Myocyte (in vitro differentiated cells): ENCODE measurements around the gene MARCHF9. TPM values are rescaled to one million over a fixed set of nuclear protein-coding genes. Genes with fewer than 3 reads are reported as not detected.
"Not testable (repeated sequence)": the region's sequence is repeated elsewhere in the genome, so short reads cannot be mapped to it uniquely, and the experiment has no call there.

Source experiments
- DNase-seq: peaks from one replicate; pipeline ENCODE4 v3.0.0-alpha.2; 2012; ENCODE audit warnings: low read depth
- polyA plus RNA-seq: library from polyadenylated mRNA; unstranded; fragments of >200 nt; gene quantifications from one replicate; pipeline ENCODE4 v1.2.1, GENCODE V29; 2012; ENCODE audit warnings: missing spikeins
- total RNA-seq: library from RNA; depleted of rRNA; stranded (reverse); fragments of >200 nt; gene quantifications from 2 replicates; pipeline ENCODE4 v1.2.3, GENCODE V29; 2014

Gene MARCHF9
- 8.7 and 9.1 TPM in 2 replicates for total RNA-seq
- 14.4 TPM for polyA plus RNA-seq

DNA sequence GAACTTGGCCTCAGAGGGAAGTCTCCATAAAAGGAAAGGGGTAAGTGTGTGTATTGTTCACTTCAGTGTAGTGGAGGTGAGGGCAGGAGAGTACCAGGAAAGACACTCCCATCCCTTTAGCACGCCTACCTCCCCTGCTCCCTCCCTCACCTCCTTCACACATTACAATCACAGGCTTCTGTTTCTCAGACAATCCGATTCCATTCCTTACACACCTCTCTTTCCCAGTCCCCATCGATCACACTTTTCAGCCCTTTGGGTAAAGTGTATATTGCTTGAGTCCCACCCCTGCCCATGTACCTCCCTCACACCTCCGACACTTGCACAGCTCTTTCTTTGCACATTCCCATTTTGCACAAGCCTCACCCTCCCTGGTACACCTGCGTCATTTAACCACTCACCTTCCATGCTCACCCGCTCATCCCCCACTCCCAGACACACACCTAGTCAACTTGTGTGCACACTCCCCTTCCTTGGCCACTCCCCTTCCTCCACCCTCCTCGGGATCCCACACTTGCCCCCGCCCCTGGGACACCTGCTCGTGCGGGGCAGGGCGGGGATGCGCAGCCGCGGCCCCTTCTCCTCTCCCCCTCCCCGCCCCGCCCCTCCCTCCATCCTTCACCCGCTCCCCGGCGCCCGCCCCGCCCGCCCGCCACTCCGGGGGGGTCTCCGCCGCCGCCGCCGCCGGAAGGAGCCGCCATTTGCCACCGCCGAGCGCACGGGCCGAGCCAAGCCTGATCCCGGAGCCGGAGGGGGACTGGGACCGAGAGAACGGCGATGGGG is at the start of gene MARCHF9:
Gene MARCHF9 (plus strand): TSS at position 693 of the 783 bp plus-strand sequence. CDS start 426 bp downstream, outside the sequence.
- DNase-seq = peak; percentile 69

DNA sequence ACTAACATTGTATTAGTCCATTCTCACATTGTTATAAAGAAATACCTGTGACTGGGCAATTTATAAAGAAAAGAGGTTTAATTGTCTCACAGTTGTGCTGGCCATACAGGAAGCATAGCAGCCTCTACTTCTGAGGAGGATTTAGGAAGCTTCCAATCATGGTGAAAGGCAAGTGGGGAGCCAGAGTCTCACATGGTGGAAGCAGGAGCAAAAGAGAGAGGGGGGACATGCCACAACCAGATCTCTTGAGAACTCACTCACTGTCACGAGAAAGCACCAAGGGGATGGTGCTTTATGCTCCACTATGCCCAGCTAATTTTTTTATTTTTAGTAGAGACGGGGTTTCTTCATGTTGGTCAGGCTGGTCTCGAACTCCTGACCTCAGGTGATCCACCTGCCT is 47.7 kb upstream of the MARCHF9 start:
- no peak for DNase-seq

DNA sequence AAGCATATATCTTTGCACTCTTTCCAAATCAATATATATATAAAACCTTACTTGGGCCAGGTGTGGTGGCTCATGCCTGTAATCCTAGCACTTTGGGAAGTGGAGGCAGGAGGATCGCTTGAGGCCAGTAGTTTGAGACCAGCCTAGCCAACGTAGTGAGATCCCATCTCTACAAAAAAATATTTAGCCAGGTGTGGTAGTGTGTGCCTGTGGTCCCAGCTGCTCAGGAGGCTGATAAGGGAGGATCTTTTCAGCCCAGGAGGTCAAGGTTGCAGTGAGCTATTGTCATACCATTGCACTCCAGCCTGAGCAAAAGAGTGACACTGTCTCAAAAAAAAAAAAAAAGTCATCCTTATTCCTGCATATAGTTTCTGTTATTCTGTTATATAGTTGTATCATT is 46.6 kb upstream of the MARCHF9 start:
- no peak for DNase-seq

DNA sequence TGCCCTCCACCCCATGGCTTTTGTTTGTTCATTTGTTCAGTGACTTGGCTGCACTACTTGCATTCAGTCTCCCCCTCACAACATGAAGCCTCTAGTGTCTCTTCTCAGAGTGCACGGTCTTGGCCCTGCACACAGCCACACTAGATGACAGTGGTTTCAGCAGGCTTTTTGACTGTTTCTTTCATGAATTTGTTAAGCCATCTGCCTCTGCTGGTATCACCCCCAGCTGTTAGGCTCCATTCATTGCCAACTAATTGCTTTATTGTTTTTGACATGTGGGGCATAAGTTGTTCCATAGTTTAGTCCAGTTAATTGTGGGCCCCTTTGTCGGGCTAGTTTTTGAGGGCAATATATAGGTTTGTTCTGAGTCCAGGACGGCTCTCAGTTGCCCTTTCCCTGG is 42.2 kb upstream of the MARCHF9 start:
- DNase-seq = no peak

- no peak for DNase-seq
Measured at GRCh38 chr12:57713209-57713608, 41.7 kb upstream of the MARCHF9 start.

GRCh38 chr12:57715036-57715748 is 39.7 kb upstream of the MARCHF9 start:
- not testable (repeated sequence) for DNase-seq

DNA sequence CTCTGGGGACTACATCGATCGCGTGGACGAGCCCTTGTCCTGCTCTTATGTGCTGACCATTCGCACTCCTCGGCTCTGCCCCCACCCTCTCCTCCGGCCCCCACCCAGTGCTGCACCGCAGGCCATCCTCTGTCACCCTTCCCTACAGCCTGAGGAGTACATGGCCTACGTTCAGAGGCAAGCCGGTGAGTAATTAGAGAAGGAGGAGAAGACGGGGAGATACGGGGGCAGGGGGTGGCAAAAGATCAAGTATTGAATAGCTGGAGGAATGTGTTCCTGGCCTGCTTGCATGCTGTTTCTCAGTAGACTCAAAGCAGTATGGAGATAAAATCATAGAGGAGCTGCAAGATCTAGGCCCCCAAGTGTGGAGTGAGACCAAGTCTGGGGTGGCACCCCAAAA is 39.1 kb upstream of the MARCHF9 start:
- DNase-seq = no peak

GRCh38 chr12:57716305-57716704 is 38.6 kb upstream of the MARCHF9 start:
- no peak for DNase-seq

GRCh38 chr12:57717131-57717530 is 37.8 kb upstream of the MARCHF9 start:
- DNase-seq = no peak

DNA sequence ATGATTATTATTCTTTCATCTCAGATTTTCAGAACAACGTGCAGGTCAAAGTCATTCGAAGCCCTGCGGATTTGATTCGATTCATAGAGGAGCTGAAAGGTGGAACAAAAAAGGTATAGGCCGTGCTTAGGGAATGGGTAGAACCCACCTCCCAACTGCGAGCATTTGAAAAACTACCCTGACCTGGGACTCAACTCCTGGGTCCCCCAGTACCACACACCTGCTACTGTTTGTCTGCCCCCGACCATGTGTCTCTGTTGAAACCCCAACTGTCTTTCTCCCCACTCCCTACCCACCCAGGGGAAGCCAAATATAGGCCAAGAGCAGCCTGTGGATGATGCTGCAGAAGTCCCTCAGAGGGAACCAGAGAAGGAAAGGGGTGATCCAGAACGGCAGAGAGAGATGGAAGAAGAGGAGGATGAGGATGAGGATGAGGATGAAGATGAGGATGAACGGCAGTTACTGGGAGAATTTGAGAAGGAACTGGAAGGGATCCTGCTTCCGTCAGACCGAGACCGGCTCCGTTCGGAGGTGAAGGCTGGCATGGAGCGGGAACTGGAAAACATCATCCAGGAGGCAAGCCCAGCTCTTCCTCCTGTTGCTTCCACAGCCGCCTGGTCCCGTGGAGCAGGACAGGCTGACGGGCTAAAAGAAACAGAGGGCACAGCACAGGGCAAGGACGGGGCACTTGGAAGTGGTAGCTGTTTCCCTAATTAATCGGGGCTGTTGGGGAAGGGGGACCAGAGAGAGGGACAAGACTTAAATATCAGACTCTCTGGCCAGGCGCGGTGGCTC is 36.9 kb upstream of the MARCHF9 start:
- DNase-seq = no peak

GRCh38 chr12:57718641-57719528 is 36.0 kb upstream of the MARCHF9 start:
- DNase-seq = no peak

DNA sequence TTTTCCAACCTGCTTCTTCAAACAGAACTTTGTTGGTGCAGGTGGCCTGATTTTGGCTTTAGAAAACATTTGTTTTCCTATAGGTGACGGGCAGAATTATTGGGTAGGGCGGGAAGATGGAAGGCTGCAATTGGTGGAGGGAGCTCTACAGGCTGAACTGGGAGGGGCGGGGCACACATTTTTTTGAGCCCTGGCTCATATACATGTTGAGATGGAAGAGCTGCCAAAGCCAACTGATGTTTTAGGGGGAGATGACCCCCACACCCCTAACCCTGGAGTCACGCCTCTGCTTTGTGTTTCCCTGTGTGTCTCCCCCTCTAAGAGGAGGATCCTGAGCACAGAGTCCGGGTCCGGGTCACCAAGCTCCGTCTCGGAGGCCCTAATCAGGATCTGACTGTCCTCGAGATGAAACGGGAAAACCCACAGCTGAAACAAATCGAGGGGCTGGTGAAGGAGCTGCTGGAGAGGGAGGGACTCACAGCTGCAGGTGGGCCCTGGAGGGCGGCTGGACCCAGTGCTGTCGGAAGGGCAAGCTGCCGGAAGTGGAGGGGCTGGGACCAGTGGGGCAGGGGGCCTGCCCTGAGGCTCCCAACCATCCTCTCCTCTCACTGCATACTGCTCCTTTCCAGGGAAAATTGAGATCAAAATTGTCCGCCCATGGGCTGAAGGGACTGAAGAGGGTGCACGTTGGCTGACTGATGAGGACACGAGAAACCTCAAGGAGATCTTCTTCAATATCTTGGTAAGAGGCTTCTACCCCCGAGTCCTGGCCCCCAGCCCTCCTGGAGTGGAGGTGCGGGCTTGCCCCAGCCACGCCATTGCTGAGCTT is 34.9 kb upstream of the MARCHF9 start:
- no peak for DNase-seq

GRCh38 chr12:57720606-57721595 is 34.0 kb upstream of the MARCHF9 start:
- no peak for DNase-seq

DNA sequence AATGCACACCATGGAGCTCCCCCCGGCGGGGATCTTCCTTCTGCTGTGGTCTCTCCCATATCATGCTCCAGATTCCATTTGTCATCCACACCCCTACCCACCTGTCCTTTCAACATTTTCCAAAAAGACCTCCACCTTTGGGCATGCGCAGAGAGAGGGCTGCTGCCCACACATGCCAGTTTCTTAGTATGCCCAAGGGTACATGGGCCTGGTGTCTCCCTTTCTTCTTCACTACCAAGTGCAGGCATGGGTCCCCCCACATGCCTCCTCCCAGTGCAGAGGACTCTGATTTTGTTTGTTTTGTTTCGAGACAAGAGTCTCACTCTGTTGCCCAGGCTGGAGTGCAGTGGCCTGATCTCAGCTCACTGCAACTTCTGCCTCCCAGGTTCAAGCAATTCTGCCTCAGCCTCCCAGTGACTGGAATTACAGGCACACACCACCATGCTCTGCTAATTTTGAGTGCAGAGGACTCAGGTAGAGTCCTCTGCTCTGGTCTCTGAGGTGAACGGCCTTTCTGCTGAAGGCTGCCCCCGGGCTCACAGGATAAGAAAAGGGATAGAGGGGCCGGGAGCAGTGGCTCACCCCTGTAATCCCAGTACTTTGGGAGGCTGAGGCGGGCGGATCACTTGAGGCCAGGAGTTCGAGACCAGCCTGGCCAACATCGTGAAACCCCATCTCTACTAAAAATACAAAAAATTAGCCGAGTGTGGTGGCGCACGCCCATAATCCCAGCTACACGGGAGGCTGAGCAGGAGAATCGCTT is 32.9 kb upstream of the MARCHF9 start:
- DNase-seq = not testable (repeated sequence)

DNA sequence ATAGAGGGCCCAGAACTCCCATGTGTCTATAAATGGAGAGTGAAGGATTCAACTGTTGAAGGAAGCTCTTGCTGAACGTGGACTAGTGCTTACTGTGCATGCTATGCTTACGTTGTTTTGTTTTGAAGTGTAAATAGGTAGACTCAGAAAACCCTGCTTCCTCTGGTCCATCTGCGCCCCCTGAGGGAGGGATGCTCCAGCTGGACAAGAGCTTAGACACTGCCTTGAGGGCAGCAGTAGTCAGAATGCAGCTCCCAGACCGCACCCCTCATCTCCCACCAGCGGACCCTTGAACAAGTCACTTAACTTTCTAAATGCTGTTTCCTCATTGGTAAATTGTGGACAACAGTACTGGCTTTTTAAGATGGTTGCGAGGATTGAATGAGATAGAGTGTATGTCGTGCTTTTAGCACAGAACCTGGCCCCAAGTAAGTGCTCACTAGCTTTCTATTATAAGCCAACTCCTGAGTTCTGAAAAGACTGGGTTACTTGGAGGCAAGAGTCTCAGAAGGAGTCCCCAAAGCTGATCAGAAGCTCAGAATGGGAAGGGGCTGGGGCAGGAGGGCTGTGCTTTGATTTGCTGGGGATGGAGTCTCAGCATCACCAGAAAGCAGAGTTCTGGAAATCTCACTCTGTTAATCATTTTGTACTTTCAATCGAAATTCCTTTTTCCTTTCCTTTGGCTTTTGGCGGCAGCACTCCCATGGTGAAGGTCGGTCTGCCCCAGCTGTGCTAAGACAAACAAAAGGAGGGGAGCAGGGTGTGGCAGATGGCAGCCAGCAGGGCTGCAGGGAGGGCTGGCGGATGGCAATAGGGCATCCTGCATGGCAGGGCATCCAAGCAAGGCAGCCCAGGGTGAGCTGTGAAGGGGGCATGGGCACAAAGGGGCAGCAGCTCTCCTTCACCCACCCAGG is 31.9 kb upstream of the MARCHF9 start:
- no peak for DNase-seq

DNA sequence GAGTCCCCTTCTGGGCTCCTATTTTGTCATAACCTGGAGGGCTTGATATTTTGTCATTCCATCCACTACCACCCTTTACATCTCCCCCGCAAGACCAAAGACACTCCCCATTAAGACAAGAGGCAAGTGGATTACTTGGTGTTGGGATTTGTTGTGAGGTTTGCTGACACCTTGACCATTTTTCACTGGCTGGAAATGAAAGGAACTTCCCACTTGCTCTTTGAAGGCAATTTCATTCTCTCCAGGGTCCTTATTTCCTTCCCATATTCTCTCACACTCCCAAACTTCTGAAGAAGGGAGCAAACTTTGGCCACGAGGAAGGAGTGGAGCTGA is 31.3 kb upstream of the MARCHF9 start:
- no peak for DNase-seq
